WERI-Rb-1 (cell line): ENCODE data around the gene GPR171.
A peak's percentile ranks its signal among the peaks of the same experiment; 100 is the strongest.

Source experiments
- DNase-seq: peaks from one replicate; pipeline ENCODE4 v3.0.0-alpha.2; 2020
- H3K27ac ChIP-seq: fragments of 250-450 bp; sonication (Bioruptor Pico); 2 replicates; pipeline ENCODE4 v1.5.1; 2020; ENCODE audit warnings: mild to moderate bottlenecking, moderate library complexity
- H3K27me3 ChIP-seq: fragments of 250-450 bp; sonication (Bioruptor Pico); 2 replicates; pipeline ENCODE4 v1.5.1; 2021; ENCODE audit warnings: mild to moderate bottlenecking, low read depth, moderate library complexity; ENCODE audit not compliant: insufficient read depth, severe bottlenecking
- H3K36me3 ChIP-seq: fragments of 250-450 bp; sonication (Bioruptor Pico); 2 replicates; pipeline ENCODE4 v1.5.1; 2020; ENCODE audit warnings: mild to moderate bottlenecking, moderate library complexity
- H3K4me3 ChIP-seq: 2 replicates; pipeline ENCODE4 v1.5.1; 2011; ENCODE audit warnings: low read depth, mild to moderate bottlenecking, control low read depth, low read length
- H3K9me3 ChIP-seq: fragments of 250-450 bp; sonication (Bioruptor Pico); 2 replicates; pipeline ENCODE4 v1.5.1; 2021; ENCODE audit warnings: mild to moderate bottlenecking, moderate library complexity; ENCODE audit not compliant: severe bottlenecking
- TF ChIP-seq, protein P1 (sequence below): IDR thresholded peaks from 2 replicates; pipeline ENCODE4 v1.5.1; 2011; ENCODE audit warnings: low read depth, mild to moderate bottlenecking, control low read depth, inconsistent platforms, low read length

The GPR171 gene

DNA sequence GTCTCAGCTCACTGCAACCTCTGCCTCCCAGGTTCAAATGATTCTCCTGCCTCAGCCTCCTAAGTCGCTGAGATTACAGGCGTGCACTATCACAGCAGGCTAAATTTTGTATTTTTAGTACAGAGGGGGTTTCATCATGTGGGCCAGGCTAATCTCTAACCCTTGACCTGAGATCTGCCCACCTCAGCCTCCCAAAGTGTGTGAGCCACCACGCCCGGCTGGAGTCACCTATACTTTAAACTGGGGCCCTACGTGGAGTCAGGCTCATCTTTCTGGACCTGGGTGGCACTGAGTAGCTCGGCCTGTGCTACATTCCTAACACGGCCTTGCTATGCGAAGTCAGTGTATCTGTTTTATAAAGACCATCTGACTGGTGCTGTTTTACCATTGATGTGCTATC lies 5.8 kb downstream of the GPR171 start:
- Histone ChIP-seq H3K36me3 (no peaks in the 10 kb centered on the region), H3K4me3 (no peak overlapping the region), H3K27ac (no peak overlapping the region), H3K27me3 (no peaks in the 10 kb centered on the region), H3K9me3 (no peaks in the 10 kb centered on the region)
- TF ChIP-seq, protein P1, sequence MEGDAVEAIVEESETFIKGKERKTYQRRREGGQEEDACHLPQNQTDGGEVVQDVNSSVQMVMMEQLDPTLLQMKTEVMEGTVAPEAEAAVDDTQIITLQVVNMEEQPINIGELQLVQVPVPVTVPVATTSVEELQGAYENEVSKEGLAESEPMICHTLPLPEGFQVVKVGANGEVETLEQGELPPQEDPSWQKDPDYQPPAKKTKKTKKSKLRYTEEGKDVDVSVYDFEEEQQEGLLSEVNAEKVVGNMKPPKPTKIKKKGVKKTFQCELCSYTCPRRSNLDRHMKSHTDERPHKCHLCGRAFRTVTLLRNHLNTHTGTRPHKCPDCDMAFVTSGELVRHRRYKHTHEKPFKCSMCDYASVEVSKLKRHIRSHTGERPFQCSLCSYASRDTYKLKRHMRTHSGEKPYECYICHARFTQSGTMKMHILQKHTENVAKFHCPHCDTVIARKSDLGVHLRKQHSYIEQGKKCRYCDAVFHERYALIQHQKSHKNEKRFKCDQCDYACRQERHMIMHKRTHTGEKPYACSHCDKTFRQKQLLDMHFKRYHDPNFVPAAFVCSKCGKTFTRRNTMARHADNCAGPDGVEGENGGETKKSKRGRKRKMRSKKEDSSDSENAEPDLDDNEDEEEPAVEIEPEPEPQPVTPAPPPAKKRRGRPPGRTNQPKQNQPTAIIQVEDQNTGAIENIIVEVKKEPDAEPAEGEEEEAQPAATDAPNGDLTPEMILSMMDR: no peak
- DNase-seq: no peak

GRCh38 chr3:151196434-151196833 lies 6.6 kb downstream of the GPR171 start:
- no peaks in the 10 kb centered on the region for H3K27me3 ChIP-seq
- H3K4me3 ChIP-seq: no peak overlapping the region
- no peak overlapping the region for H3K27ac ChIP-seq
- no peaks in the 10 kb centered on the region for H3K36me3 ChIP-seq
- DNase-seq: no peak
- no peaks in the 10 kb centered on the region for H3K9me3 ChIP-seq
- TF ChIP-seq, protein P1: no peak

DNA sequence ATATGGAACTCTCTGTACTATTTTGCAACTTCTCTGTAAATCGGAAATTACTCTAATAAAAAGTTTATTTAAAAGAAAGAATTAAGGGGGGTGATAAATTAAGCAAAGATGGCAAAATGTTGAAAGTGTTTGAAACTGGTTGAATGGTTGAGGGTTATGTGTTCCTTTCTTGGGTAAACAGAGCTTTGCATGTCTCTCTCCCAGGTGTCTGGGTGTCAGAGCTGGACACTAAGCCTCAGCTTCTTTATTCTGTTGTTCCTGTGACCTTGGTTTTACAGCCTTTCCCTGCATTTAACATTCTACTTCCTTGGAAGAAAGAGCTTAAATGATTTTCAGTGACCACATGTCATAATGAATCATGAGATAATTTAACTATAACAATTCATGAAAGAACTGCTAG lies 7.2 kb downstream of the GPR171 start:
- no peak overlapping the region for H3K27ac ChIP-seq
- no peak for DNase-seq

DNA sequence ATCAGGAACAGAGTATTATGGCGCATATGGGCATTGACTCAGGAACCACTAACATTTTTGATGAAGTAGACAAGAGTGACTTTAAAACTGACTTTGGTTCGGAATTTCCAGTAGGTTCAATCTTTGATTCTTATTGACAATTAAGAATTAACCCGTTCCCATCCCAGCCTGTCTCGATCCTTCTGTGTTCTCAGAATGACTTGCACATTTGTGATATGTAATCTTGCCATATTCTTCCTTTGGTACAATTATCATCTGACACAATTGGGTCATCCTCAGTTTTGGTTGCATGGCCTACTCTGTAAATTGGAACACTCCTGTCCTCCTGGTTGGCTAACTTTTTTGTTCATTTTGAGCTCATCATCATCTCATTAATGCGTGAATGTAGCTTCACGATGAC lies 10.5 kb downstream of the GPR171 start:
- DNase-seq: no peak
- H3K27ac ChIP-seq: no peak overlapping the region
- no peaks in the 10 kb centered on the region for H3K36me3 ChIP-seq
- H3K27me3 ChIP-seq: no peaks in the 10 kb centered on the region
- TF ChIP-seq, protein P1: no peak
- H3K9me3 ChIP-seq: no peaks in the 10 kb centered on the region
- H3K4me3 ChIP-seq: no peak overlapping the region

More for the DNA sequence above, 7.2 kb downstream of the GPR171 start:
- Histone ChIP-seq H3K4me3 (no peak overlapping the region), H3K9me3 (no peaks in the 10 kb centered on the region), H3K36me3 (no peaks in the 10 kb centered on the region), H3K27me3 (no peaks in the 10 kb centered on the region)
- TF ChIP-seq, protein P1: no peak

DNA sequence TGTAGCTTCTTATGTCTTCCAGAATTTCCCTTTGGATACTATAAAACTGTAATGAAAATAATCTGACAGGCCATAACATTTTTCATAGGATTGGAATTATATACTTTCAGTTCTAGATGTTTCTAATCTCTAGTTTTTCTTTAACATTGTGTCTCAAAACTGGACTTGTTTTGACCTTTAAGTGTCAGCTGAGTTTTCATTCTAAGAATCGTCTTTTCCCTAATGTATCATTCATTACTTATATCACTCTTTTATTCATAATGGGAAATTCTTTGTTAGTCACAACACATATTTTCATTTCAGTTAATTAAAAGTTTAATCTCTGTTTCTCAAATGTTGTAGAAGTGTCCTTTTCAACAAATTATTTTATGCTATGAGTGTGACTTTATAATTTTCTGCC lies 11.9 kb downstream of the GPR171 start:
- H3K27ac ChIP-seq: no peak overlapping the region
- no peaks in the 10 kb centered on the region for H3K9me3 ChIP-seq
- H3K4me3 ChIP-seq: no peak overlapping the region
- no peak for DNase-seq
- H3K27me3 ChIP-seq: no peaks in the 10 kb centered on the region
- TF ChIP-seq, protein P1: no peak
- no peaks in the 10 kb centered on the region for H3K36me3 ChIP-seq

DNA sequence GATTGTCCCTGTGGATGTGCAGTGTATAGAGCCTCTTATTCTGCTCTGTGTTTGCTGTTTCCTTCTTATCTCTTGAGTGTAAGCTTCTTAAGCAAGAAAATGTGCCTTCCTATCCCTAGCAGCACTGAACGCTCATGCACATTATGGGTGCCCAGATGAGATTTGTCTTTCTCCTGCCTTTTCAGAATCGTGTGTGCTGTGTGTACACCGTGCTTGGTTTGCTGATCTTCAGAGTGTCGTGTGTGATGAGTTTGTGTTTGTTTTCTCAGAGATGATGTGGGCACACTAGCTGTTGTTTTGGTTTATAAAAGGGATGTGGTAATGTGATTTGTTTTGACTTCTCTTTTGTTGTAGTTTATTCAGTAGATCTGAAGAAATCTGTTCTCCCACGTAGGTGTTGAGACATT lies 19.7 kb downstream of the GPR171 start:
- TF ChIP-seq, protein P1: no peak
- H3K36me3 ChIP-seq: no peaks in the 10 kb centered on the region
- peak; percentile 21 for DNase-seq
- no peaks in the 10 kb centered on the region for H3K27me3 ChIP-seq
- H3K4me3 ChIP-seq: peak overlapping the region; percentile 11
- peak overlapping the region; percentile 59 for H3K27ac ChIP-seq
- H3K9me3 ChIP-seq: no peaks in the 10 kb centered on the region
